Measurements from ENCODE around the gene PLXNB3.
A peak's percentile ranks its signal among the peaks of the same experiment; 100 is the strongest.

Gene PLXNB3

DNA sequence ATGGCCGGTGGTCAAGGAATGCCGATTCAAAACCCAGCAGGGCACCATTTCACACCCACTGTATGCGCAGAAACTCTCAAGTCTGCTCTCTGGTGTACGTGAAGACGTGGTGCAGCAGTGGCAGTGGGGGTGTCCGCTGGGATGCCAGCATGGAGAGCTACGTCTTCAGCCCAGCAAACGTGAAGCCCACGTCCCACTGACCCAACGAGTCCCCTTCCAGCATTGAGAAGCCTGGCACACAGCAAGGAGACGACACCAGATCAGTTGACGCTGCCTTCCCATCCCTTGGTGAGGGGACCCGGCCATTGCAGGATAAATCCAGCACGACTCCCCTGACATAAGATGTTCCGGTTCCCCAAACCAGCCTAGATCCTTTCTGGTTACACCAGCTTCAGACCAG, 2.2 kb upstream of the PLXNB3 start:
- DNase-seq: no peak

DNA sequence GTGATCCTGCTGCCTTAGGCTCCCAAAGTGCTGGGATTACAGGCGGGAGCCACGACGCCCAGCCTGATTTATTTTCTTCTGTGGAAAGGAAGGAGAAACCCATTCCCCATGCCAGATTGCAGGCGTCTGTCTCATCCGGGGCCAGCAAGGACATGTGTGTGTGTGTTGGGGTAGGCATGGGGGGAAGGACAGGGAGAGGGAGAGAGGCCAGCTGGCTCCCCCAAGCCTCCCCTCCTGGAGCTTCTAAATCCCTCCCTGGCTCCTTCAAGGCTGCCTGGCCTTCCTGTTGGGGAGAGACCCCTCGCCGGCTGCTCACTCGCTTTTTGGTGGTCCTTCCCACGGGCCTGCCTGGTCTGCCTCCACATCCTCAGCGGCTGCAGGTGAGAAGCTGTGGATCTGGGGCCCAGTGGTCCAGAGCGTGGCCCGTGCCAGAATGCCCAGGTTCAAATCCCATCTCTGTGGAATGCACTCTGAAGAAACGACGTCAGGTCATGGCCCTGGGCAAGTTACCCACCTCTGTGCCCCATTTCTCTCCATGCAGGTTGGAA, 1.3 kb upstream of the PLXNB3 start:
- ATAC-seq (no peak), DNase-seq (no peak)

More for the DNA sequence above, 2.2 kb upstream of the PLXNB3 start:
- ATAC-seq: no peak

- no peak for DNase-seq
- no peak for ATAC-seq
Observed at GRCh38 chrX:153763298-153763932, 634 bp upstream of the PLXNB3 start.

GRCh38 chrX:153764786-153765137, 713 bp downstream of the PLXNB3 start:
- DNase-seq: no peak
- no peak for ATAC-seq

GRCh38 chrX:153765138-153766079, 1.4 kb downstream of the PLXNB3 start:
- no peak for ATAC-seq
- DNase-seq: no peak

GRCh38 chrX:153766098-153766817, 2.2 kb downstream of the PLXNB3 start:
- ATAC-seq (peak; percentile 83), DNase-seq (peak; percentile 63)

GRCh38 chrX:153766871-153767673, 3.0 kb downstream of the PLXNB3 start:
- no peak for ATAC-seq
- DNase-seq: no peak

GRCh38 chrX:153767674-153768055, 3.6 kb downstream of the PLXNB3 start:
- DNase-seq: no peak
- ATAC-seq: no peak

GRCh38 chrX:153768311-153769157, 4.5 kb downstream of the PLXNB3 start:
- no peak for DNase-seq
- no peak for ATAC-seq

- ATAC-seq (no peak), DNase-seq (no peak)
Observed at GRCh38 chrX:153769158-153769864, 5.3 kb downstream of the PLXNB3 start.

GRCh38 chrX:153769865-153770600, 6.0 kb downstream of the PLXNB3 start:
- no peak for DNase-seq
- ATAC-seq: no peak

- DNase-seq: no peak
- no peak for ATAC-seq
Observed at GRCh38 chrX:153770601-153771414, 6.8 kb downstream of the PLXNB3 start.

DNA sequence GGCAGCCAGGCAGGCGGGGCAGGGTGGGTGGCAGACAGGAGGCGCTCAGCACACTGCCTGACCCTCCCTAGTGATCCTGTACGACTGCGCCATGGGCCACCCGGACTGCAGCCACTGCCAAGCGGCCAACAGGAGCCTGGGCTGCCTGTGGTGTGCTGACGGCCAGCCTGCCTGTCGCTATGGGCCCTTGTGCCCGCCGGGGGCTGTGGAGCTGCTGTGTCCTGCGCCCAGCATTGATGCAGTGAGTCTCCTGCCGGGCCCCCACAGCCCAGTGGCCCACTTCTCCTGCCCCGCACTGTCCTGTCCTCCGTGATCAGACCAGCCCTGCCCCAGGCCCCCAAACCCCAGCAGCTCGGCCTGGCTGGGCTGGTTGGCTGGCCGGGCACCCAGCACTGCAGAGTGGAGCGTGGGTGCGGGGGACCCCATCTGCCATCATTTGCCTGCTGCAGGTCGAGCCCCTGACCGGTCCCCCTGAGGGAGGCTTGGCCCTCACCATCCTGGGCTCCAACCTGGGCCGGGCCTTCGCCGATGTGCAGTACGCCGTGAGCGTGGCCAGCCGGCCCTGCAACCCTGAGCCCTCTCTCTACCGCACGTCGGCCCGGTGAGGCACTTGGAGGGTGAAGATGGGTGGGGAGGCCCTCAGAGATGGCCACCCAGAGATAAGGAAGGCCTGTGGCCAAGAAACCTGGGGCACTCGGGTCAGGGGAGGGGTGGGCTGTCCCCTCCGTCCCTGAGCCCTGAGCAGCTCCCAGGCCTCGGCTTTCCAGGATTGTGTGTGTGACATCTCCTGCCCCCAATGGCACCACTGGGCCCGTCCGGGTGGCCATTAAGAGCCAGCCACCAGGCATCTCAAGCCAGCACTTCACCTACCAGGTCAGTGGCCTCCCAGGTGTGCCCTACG, 7.6 kb downstream of the PLXNB3 start:
- no peak for DNase-seq
- ATAC-seq: no peak

GRCh38 chrX:153772316-153773217, 8.5 kb downstream of the PLXNB3 start:
- DNase-seq (no peak), ATAC-seq (no peak)

GRCh38 chrX:153773218-153773611, 9.2 kb downstream of the PLXNB3 start:
- DNase-seq: no peak
- no peak for ATAC-seq

Measured in stimulated activated naive CD8-positive, alpha-beta T cell treated with anti-CD3 and anti-CD28 coated beads, Interleukin-15, Interleukin-2, amounts not matched to agents 100 U/mL and 50 U/mL, for 24 hours (primary cell).